Fibroblast of mammary gland (primary cell): ENCODE measurements around the gene PRG3.
A peak's percentile ranks its signal among the peaks of the same experiment; 100 is the strongest.

Experiments used
- DNase-seq: peaks from one replicate; pipeline ENCODE4 v3.0.0-alpha.2; 2010; ENCODE audit warnings: low read depth
- H3K4me3 ChIP-seq: 2 replicates; pipeline ENCODE4 v1.5.1; 2011; ENCODE audit warnings: low read depth, mild to moderate bottlenecking, low read length, moderate library complexity; ENCODE audit not compliant: control insufficient read depth
- TF ChIP-seq, protein P1 (sequence below): conservative IDR thresholded peaks from 2 replicates; pipeline ENCODE4 v1.5.1; 2011; ENCODE audit warnings: low read depth, low read length, inconsistent platforms; ENCODE audit not compliant: control insufficient read depth, insufficient read depth

Gene PRG3, protein sequence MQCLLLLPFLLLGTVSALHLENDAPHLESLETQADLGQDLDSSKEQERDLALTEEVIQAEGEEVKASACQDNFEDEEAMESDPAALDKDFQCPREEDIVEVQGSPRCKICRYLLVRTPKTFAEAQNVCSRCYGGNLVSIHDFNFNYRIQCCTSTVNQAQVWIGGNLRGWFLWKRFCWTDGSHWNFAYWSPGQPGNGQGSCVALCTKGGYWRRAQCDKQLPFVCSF

DNA sequence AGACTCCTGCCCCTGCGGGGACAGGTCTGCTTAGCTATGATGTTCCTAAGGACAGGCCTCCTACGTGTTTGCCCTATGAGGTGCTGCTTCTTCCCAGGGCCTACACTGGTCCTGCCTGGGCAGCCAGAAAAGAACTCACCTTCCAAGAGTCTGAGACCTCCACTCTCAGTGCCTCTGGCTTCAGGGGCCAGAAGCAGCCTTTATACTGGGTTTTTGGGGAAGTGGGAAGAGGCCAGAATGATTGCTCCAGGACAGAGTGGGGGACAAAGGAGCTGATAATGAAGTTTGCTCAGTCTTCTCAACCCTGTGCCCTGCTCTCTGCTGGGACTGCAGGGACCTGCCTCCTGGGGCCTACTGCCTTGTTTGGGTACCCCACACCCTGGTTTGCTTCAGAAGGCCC is at the start of gene PRG3:
Gene PRG3, minus strand, starts transcription at position 176 of the 400 bp plus-strand sequence. CDS start 442 bp downstream, outside the sequence.
- TF ChIP-seq, protein P1, sequence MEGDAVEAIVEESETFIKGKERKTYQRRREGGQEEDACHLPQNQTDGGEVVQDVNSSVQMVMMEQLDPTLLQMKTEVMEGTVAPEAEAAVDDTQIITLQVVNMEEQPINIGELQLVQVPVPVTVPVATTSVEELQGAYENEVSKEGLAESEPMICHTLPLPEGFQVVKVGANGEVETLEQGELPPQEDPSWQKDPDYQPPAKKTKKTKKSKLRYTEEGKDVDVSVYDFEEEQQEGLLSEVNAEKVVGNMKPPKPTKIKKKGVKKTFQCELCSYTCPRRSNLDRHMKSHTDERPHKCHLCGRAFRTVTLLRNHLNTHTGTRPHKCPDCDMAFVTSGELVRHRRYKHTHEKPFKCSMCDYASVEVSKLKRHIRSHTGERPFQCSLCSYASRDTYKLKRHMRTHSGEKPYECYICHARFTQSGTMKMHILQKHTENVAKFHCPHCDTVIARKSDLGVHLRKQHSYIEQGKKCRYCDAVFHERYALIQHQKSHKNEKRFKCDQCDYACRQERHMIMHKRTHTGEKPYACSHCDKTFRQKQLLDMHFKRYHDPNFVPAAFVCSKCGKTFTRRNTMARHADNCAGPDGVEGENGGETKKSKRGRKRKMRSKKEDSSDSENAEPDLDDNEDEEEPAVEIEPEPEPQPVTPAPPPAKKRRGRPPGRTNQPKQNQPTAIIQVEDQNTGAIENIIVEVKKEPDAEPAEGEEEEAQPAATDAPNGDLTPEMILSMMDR, result no peak

DNA sequence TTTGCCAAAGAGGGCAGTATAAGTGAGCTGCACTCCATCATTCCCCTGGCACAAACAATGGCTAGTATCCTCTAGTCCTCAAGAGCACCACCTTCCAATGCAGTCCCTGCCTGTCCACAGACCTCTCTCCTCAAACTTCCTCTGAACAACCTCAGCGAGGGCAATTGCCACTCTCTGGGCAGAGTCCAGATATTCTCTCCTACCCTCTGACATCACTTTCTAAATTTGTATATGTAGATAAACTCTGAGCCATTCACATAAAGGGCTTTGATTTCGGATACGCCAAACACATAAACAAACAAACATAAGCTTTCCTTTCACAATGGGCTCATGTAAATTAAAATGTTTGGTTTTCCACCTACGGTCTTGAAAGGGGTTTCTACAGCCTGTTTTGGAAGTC is 49.0 kb upstream of the PRG3 start:
- TF ChIP-seq, protein P1, result no peak
- DNase-seq, result no peak
- H3K4me3 ChIP-seq, result no peak overlapping the region

More for the DNA sequence above, at the start of gene PRG3:
- H3K4me3 ChIP-seq, result no peak within 1 kb of the TSS
- no peak for DNase-seq

DNA sequence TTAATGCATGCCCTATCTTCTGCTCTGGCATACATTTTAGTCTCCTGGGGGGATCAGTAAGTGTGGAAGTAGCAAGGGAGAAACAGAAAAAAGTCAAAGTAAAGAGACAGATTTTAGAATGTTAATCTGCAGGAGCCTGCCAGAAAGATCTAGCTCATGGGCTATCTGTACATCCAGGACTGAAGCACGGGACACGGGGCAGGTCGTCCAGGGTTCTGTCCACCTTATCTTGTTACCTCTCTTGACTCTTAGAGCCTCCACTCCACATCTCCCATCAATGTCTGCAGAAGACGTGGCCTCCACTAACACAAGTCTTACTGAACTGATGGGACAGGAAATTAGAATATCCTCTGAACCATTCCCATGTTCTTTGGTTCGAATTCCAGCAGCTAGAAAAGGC is 47.7 kb upstream of the PRG3 start:
- no peak overlapping the region for H3K4me3 ChIP-seq
- TF ChIP-seq, protein P1, result no peak
- no peak for DNase-seq

DNA sequence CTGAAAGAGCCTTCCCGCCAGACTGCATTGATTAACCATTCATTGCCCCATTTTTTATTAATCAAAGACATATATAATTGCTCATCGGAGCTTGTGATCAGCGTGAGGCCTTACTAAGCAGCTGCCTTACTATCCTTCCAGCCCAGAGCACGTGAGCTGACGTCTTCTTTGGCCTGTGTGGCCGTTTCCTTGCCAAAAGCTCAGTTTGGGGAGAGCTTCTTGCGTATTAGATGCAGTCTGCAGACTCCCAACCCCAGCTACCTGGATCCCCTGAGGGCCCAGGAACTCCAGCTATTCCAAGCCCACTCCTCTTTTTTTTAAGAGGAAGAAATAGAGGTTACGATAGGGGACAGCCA is 46.8 kb upstream of the PRG3 start:
- TF ChIP-seq, protein P1, result no peak
- no peak overlapping the region for H3K4me3 ChIP-seq
- peak; percentile 98 for DNase-seq

DNA sequence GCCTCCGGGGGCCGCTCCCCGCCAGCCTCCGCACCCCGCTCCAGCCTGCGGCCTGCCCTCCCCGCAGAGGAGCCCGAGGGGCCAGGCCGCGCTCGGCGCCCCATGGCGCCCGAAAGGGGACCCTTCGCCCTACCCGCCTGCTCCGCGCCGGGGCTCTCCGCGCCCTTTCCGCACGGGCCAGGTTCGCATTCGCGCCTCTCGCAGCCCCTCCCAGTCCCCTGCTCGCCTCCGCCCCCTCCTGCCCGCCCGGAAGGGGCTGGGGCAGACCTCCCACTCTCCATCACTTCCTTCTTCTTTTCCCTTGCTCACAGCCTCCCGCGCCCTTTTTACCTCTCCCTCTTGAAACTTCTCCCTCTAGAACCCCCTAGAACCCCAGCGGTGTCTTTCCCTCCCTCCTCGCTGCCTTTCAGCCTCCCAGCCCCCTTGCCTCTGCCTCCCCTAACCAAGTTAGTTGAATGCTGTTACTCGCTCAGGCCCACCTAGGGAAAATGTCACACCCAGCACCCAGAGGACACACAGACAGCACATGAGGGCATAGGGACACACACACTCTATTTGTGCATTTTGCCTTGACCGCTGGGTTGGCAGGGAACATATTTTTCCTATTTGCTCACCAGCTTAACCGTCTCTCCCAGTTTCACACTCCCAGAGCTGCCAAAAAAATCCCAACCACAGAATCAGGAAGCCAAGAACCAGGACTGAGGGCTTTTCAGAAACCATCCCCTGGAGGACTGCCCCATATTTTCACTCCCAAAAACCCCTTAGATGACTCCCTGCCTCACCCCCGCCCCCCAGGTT is 46.2 kb upstream of the PRG3 start, which contains the start of gene SLC43A3:
Gene SLC43A3, minus strand, starts transcription at position 193 of the 798 bp plus-strand sequence. CDS start 949 bp downstream, outside the sequence.
- DNase-seq, result peak; percentile 98
- H3K4me3 ChIP-seq, result peak within 1 kb of the TSS; percentile 49
- TF ChIP-seq, protein P1, result no peak

DNA sequence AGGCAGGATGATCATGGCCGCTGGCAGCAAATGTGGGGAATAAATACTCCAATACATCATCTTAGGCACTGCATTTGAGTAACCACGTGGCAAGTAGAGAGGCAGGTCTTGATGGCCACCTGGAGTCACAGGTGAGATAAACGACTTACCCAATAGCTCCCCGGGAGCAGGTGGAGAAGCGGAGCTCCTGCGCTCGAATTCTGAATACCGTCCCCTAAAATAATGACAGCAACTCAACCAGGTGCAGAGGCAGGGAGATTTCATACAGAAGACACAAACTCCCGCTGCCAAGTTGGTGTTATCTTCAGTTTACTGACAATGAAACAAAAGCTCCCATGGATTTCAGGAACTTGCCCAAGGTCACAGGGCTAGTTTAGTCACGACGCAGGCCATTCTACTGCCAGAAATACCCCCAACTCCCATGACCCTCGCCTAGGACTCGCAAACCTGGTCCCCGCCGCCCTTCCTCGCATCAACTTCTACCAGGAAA is 45.5 kb upstream of the PRG3 start:
- peak overlapping the region; percentile 49 for H3K4me3 ChIP-seq
- TF ChIP-seq, protein P1, result no peak
- DNase-seq, result peak; percentile 41
